H1 (cell line): Measurements from ENCODE around the gene ERFE. TPM values are rescaled to one million over a fixed set of nuclear protein-coding genes. Genes with fewer than 3 reads are reported as not detected.

ENCODE experiments used
- CTCF ChIA-PET: fragments of 300-600 bp; sonication (Branson Sonifier 250); formaldehyde crosslinking; loops from one replicate; lab custom pipeline; 2021; ENCODE audit not compliant: partially characterized antibody; lab: Charles Lee
- POLR2A ChIA-PET: fragments of 300-600 bp; sonication (Branson Sonifier 250); formaldehyde crosslinking; loops from one replicate; lab custom pipeline; 2021; ENCODE audit warnings: inconsistent platforms; ENCODE audit not compliant: partially characterized antibody; lab: Charles Lee
- DNase-seq, 2 experiments: peaks; one replicate each; pipeline versions ENCODE4 v3.0.0 to v3.0.0-alpha.2; 2010 to 2022; ENCODE audit warnings: low spot score in 2 of 2, low read depth in 1 of 2, mixed read lengths in 1 of 2
- FAIRE-seq: peaks from 2 replicates; lab custom pipeline; 2011; peaks lifted over from hg19 to GRCh38; lab: Jason Lieb, UNC
- H2AFZ ChIP-seq: 2 replicates; pipeline ENCODE4 v1.8.1; 2012; ENCODE audit warnings: low read length, inconsistent platforms
- H2AK5ac ChIP-seq: 2 replicates; pipeline ENCODE4 v1.6.1; 2013; ENCODE audit warnings: low read depth, low read length
- H2BK120ac ChIP-seq: replicated peaks from 2 replicates; pipeline ENCODE3; 2013; ENCODE audit warnings: low read depth, low read length, inconsistent platforms
- H2BK12ac ChIP-seq: 2 replicates; pipeline ENCODE4 v1.6.1; 2013; ENCODE audit warnings: low read depth, low read length
- H2BK15ac ChIP-seq: 2 replicates; pipeline ENCODE4 v1.6.1; 2013; ENCODE audit warnings: low read length
- H2BK20ac ChIP-seq: 2 replicates; pipeline ENCODE4 v1.6.1; 2013; ENCODE audit warnings: low read length
- H2BK5ac ChIP-seq: 2 replicates; pipeline ENCODE4 v1.6.1; 2013; ENCODE audit warnings: low read depth, low read length
- H3K14ac ChIP-seq: 2 replicates; pipeline ENCODE4 v1.6.1; 2013; ENCODE audit warnings: inconsistent platforms; ENCODE audit not compliant: insufficient read length
- H3K18ac ChIP-seq: 2 replicates; pipeline ENCODE4 v1.6.1; 2013; ENCODE audit warnings: low read length; ENCODE audit errors: extremely low read depth
- H3K23ac ChIP-seq: 2 replicates; pipeline ENCODE4 v1.6.1; 2013; ENCODE audit warnings: inconsistent platforms; ENCODE audit not compliant: insufficient read length
- H3K23me2 ChIP-seq: 2 replicates; pipeline ENCODE4 v1.6.1; 2013; ENCODE audit warnings: low read depth, low read length
- H3K27ac ChIP-seq: 2 replicates; pipeline ENCODE4 v1.6.1; 2011; ENCODE audit warnings: low read depth, low read length, inconsistent platforms
- H3K27me3 ChIP-seq, 4 experiments: replicated peaks in 1 of 4; 1 replicate in 1 of 4; 2 replicates in 3 of 4; pipeline versions ENCODE4 v1.6.1 to v1.8.1; 2011 to 2013; ENCODE audit warnings: low read length in 3 of 4, mild to moderate bottlenecking in 3 of 4, inconsistent platforms in 2 of 4, mixed read lengths in 2 of 4, moderate library complexity in 1 of 4; ENCODE audit not compliant: control insufficient read depth in 3 of 4, insufficient read depth in 3 of 4; ENCODE audit errors: extremely low read depth in 1 of 4
- H3K36me3 ChIP-seq, 4 experiments: 2 replicates each; pipeline versions ENCODE4 v1.6.1 to v1.8.1; 2011 to 2013; ENCODE audit warnings: mild to moderate bottlenecking in 4 of 4, low read length in 3 of 4, moderate library complexity in 2 of 4, control low read depth in 1 of 4, inconsistent platforms in 1 of 4; ENCODE audit not compliant: insufficient read depth in 4 of 4, control insufficient read depth in 2 of 4
- H3K4ac ChIP-seq: replicated peaks from 2 replicates; pipeline ENCODE3; 2013; ENCODE audit warnings: low read length, low read depth, mixed read lengths, inconsistent platforms; ENCODE audit not compliant: insufficient read length
- H3K4me1 ChIP-seq, 4 experiments: replicated peaks in 1 of 4; 1 replicate in 1 of 4; 2 replicates in 3 of 4; pipeline versions ENCODE4 v1.6.1 to v1.8.1; 2011 to 2013; ENCODE audit warnings: low read length in 3 of 4, inconsistent platforms in 2 of 4, mixed read lengths in 1 of 4; ENCODE audit not compliant: insufficient read depth in 4 of 4, control insufficient read depth in 3 of 4
- H3K4me2 ChIP-seq, 2 experiments: 2 replicates each; pipeline versions ENCODE4 v1.6.1 to v1.8.1; 2011 to 2013; ENCODE audit warnings: low read depth in 2 of 2, low read length in 2 of 2, control low read depth in 1 of 2, inconsistent platforms in 1 of 2, mild to moderate bottlenecking in 1 of 2; ENCODE audit not compliant: insufficient read depth in 1 of 2
- H3K4me3 ChIP-seq, 4 experiments: fragments of 200-600, 300-600 bp in 1 of 4; sonication (generic), shearing (Covaris generic), sonication (Bioruptor Twin) in 1 of 4; 2 replicates each; pipeline versions ENCODE4 v1.5.1 to v1.8.1; 2011 to 2016; ENCODE audit warnings: low read length in 4 of 4, low read depth in 3 of 4, control low read depth in 2 of 4, inconsistent platforms in 2 of 4, mild to moderate bottlenecking in 2 of 4, mixed read lengths in 1 of 4, moderate library complexity in 1 of 4; ENCODE audit not compliant: insufficient read depth in 2 of 4; ENCODE audit errors: extremely low read depth in 1 of 4
- H3K56ac ChIP-seq: replicated peaks from 2 replicates; pipeline ENCODE3; 2013; ENCODE audit warnings: low read depth, mild to moderate bottlenecking, mixed read lengths, low read length, inconsistent platforms; ENCODE audit not compliant: insufficient read length
- H3K79me1 ChIP-seq: 2 replicates; pipeline ENCODE4 v1.6.1; 2013; ENCODE audit warnings: low read depth, low read length, control low read depth
- H3K79me2 ChIP-seq, 2 experiments: 2 replicates each; pipeline versions ENCODE4 v1.6.1 to v1.8.1; 2012 to 2013; ENCODE audit warnings: low read length in 2 of 2, mild to moderate bottlenecking in 2 of 2, inconsistent platforms in 1 of 2; ENCODE audit not compliant: insufficient read depth in 2 of 2, control insufficient read depth in 1 of 2
- H3K9ac ChIP-seq, 4 experiments: replicated peaks in 1 of 4; 1 replicate in 1 of 4; 2 replicates in 3 of 4; pipeline versions ENCODE4 v1.6.1 to v1.8.1; 2011 to 2013; ENCODE audit warnings: low read depth in 3 of 4, low read length in 3 of 4, control low read depth in 2 of 4, mild to moderate bottlenecking in 2 of 4, moderate library complexity in 2 of 4, inconsistent platforms in 1 of 4; ENCODE audit errors: extremely low read depth in 1 of 4
- H3K9me3 ChIP-seq, 2 experiments: 2 replicates each; pipeline versions ENCODE4 v1.6.1 to v1.8.1; 2012 to 2013; ENCODE audit warnings: mild to moderate bottlenecking in 2 of 2, moderate library complexity in 2 of 2, control low read depth in 1 of 2, inconsistent platforms in 1 of 2, low read depth in 1 of 2, low read length in 1 of 2, mixed read lengths in 1 of 2; ENCODE audit not compliant: insufficient read depth in 2 of 2
- H4K20me1 ChIP-seq, 2 experiments: replicated peaks in 1 of 2; 2 replicates each; pipeline versions ENCODE3 to v1.8.1; 2011 to 2013; ENCODE audit warnings: inconsistent platforms in 2 of 2, low read length in 2 of 2, mild to moderate bottlenecking in 1 of 2; ENCODE audit not compliant: insufficient read depth in 2 of 2, control insufficient read depth in 1 of 2
- H4K5ac ChIP-seq: 2 replicates; pipeline ENCODE4 v1.6.1; 2013; ENCODE audit warnings: low read length, low read depth, mixed read lengths, inconsistent platforms; ENCODE audit not compliant: insufficient read length
- H4K8ac ChIP-seq: 2 replicates; pipeline ENCODE4 v1.8.0; 2013; ENCODE audit warnings: mild to moderate bottlenecking, moderate library complexity, low read length, inconsistent platforms; ENCODE audit not compliant: insufficient read depth; ENCODE audit errors: extremely low read depth
- H4K91ac ChIP-seq: replicated peaks from 2 replicates; pipeline ENCODE3; 2013; ENCODE audit warnings: low read length, mixed read lengths, inconsistent platforms; ENCODE audit not compliant: insufficient read length
- ASH2L ChIP-seq: fragments of 200-600, 300-600 bp; sonication (generic); IDR thresholded peaks from one replicate; pipeline ENCODE4 v1.7.1; 2017; ENCODE audit warnings: low read length
- CBX5 ChIP-seq: fragments of 300-800, 300-1000 bp; sonication (generic); IDR thresholded peaks from 2 replicates; pipeline ENCODE4 v1.7.1; 2016; ENCODE audit warnings: antibody characterized with exemption, low read length, low read depth
- CTBP2 ChIP-seq: IDR thresholded peaks from 2 replicates; pipeline ENCODE4 v1.7.0; 2011; ENCODE audit warnings: borderline replicate concordance, mild to moderate bottlenecking, moderate library complexity, mixed read lengths, low read length; ENCODE audit not compliant: insufficient read depth, insufficient read length
- GTF2F1 ChIP-seq: IDR thresholded peaks from 2 replicates; pipeline ENCODE4 v1.6.1; 2012; ENCODE audit warnings: low read depth, low read length, improper control_type of control experiment, borderline replicate concordance
- KDM1A ChIP-seq: fragments of 200-600, 300-600 bp; sonication (generic); IDR thresholded peaks from 2 replicates; pipeline ENCODE4 v1.7.1; 2016; ENCODE audit warnings: mild to moderate bottlenecking, low read length, borderline replicate concordance
- MAFK ChIP-seq: IDR thresholded peaks from 2 replicates; pipeline ENCODE4 v1.6.1; 2012; ENCODE audit warnings: low read depth, mild to moderate bottlenecking, improper control_type of control experiment, low read length
- PHF8 ChIP-seq: fragments of 200-600 bp; sonication (generic); conservative IDR thresholded peaks from 2 replicates; pipeline ENCODE4 v1.7.1; 2012; ENCODE audit warnings: low read depth, mild to moderate bottlenecking, inconsistent platforms, low read length, moderate library complexity
- SP4 ChIP-seq: IDR thresholded peaks from 2 replicates; pipeline ENCODE4 v1.6.1; 2012; ENCODE audit warnings: low read length, inconsistent platforms
- WGBS, 2 experiments: shearing (Covaris generic) in 1 of 2; methylation state at CpG; one replicate each; pipeline versions ENCODE4 v1.1.6 to v1.1.7; 2013 to 2015; ENCODE audit warnings: low lambda C conversion rate in 2 of 2, mixed read lengths in 2 of 2, inconsistent platforms in 1 of 2, low coverage in 1 of 2, missing lambda C conversion rate in 1 of 2; ENCODE audit not compliant: insufficient replicate concordance in 2 of 2, insufficient coverage in 1 of 2, insufficient read length in 1 of 2; ENCODE audit errors: extremely low coverage in 1 of 2, missing lambda C conversion rate in 1 of 2; 5-methylcytosine and 5-hydroxymethylcytosine counted together
- polyA plus RNA-seq, 7 experiments: library from polyadenylated mRNA; depleted of rRNA in 3 of 7; stranded (reverse) in 5 of 7; unstranded in 2 of 7; fragments of >200 nt in 5 of 7; fragments of 200-250 nt in 2 of 7; gene quantifications; 1 replicate in 5 of 7; 2 replicates in 1 of 7; 4 replicates in 1 of 7; pipeline versions ENCODE4 v1.2.1 to v1.2.3, GENCODE V29; 2011 to 2013; ENCODE audit warnings: missing spikeins in 2 of 7, mixed read lengths in 2 of 7
- total RNA-seq: library from RNA; stranded (reverse); fragmentation: NEBNext Ultra II Directional; extraction: Animal tissue kit (Norgen Biotek cat#: 25700); gene quantifications from 2 replicates; pipeline ENCODE4 v1.2.1, GENCODE V29; 2021
- TF ChIP-seq, protein P1 (sequence below): IDR thresholded peaks from 2 replicates; pipeline ENCODE4 v1.6.1; 2012; ENCODE audit warnings: inconsistent platforms
- TF ChIP-seq, protein P2 (sequence below), 3 experiments: IDR thresholded peaks; 1 replicate in 2 of 3; 2 replicates in 1 of 3; pipeline versions ENCODE4 v1.5.1 to v1.6.1; 2011; ENCODE audit warnings: low read length in 3 of 3, mild to moderate bottlenecking in 3 of 3, inconsistent platforms in 2 of 3, low read depth in 1 of 3, moderate library complexity in 1 of 3; ENCODE audit not compliant: insufficient read depth in 1 of 3; ENCODE audit errors: control extremely low read depth in 1 of 3

ERFE gene
- total and polyA plus RNA-seq, 2 of the 8 experiments (the other 6 are each of a cell fraction or from before 2014, with no cell fraction given), result 2.5 to 3.6 TPM

DNA sequence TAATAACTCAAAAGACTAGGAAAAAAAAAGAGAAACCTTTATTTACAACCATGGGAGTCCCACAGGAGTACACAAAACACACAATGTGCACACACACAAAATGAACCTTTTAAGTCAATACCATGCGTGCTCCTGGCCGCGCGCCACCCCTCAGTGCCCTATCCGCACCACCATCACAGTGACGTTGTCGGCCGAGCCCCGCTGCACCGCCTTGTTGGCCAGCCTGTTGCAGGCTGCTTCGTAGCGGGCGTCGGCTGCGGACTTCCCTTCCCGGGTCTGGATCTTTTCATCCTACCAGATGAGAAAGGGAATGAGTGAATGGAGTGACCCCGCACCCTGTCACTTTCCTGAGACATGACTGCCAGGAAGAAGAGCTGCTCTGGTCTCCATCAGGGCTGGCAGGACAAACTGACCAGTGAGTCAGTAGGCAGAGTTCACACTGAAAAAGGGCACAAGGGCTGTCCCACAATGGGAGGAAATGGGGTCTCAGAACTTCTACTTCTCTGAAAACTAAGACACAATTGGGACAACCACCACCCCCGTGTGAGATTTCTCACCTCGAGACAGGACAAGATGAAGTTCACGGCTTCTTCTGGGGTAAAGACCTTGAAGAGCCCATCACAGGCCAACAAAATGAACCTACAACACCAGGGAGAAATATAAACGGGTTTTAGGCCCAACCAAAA is 11.8 kb downstream of the ERFE start:
- Histone ChIP-seq H3K18ac (no peak overlapping the region), H3K36me3 (peaks cover 2 to 26% (median 5%) of the 10 kb centered on the region in 4 experiments; a peak in 4 of 8 replicates), H3K23ac (no peak overlapping the region), H2BK20ac (no peak overlapping the region), H2BK120ac (no peak overlapping the region), H4K8ac (no peak overlapping the region), H3K9ac (no peak overlapping the region), H3K4me2 (no peak overlapping the region), H3K27me3 (no peaks in the 10 kb centered on the region; a peak in 1 of 7 replicates), H3K27ac (no peak overlapping the region), H2BK5ac (no peak overlapping the region), H3K4me1 (no peaks in the 10 kb centered on the region), H4K91ac (no peak overlapping the region), H2AK5ac (no peak overlapping the region), H2BK15ac (no peak overlapping the region), H3K23me2 (no peaks in the 10 kb centered on the region), H3K79me1 (no peaks in the 10 kb centered on the region; the same call in none of the 2 replicates), H3K4ac (no peak overlapping the region), H3K79me2 (no peaks in the 10 kb centered on the region), H3K9me3 (no peaks in the 10 kb centered on the region), H3K4me3 (no peak overlapping the region), H3K14ac (no peak overlapping the region), H2AFZ (no peak overlapping the region), H3K56ac (no peak overlapping the region), H4K20me1 (peaks cover 2 to 19% of the 10 kb centered on the region in 2 experiments), H2BK12ac (no peak overlapping the region), H4K5ac (no peak overlapping the region)
- WGBS, 2 experiments, result 91% methylated on average over 21 of the region's 21 CpGs; no CpG with 5 or more reads in 1 of the 2 experiments
- no peak for TF ChIP-seq MAFK
- TF ChIP-seq CBX5, result no peak
- TF ChIP-seq KDM1A, result no peak
- TF ChIP-seq, protein P1, sequence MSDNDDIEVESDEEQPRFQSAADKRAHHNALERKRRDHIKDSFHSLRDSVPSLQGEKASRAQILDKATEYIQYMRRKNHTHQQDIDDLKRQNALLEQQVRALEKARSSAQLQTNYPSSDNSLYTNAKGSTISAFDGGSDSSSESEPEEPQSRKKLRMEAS, result no peak
- TF ChIP-seq ASH2L, result no peak
- no peak for TF ChIP-seq CTBP2
- TF ChIP-seq, protein P2, sequence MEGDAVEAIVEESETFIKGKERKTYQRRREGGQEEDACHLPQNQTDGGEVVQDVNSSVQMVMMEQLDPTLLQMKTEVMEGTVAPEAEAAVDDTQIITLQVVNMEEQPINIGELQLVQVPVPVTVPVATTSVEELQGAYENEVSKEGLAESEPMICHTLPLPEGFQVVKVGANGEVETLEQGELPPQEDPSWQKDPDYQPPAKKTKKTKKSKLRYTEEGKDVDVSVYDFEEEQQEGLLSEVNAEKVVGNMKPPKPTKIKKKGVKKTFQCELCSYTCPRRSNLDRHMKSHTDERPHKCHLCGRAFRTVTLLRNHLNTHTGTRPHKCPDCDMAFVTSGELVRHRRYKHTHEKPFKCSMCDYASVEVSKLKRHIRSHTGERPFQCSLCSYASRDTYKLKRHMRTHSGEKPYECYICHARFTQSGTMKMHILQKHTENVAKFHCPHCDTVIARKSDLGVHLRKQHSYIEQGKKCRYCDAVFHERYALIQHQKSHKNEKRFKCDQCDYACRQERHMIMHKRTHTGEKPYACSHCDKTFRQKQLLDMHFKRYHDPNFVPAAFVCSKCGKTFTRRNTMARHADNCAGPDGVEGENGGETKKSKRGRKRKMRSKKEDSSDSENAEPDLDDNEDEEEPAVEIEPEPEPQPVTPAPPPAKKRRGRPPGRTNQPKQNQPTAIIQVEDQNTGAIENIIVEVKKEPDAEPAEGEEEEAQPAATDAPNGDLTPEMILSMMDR (IDR thresholded peaks at IDR 0.05; ENCODE audit: control extremely low read depth in 1 of 3, insufficient read depth in 1 of 3, low read depth in 1 of 3, low read length in 3 of 3), result no peak
- no peak for TF ChIP-seq SP4
- TF ChIP-seq GTF2F1, result no peak
- TF ChIP-seq PHF8, result no peak
- FAIRE-seq (no peak), DNase-seq (no peak)
- CTCF ChIA-PET, result no interaction called here
- POLR2A ChIA-PET, result no interaction called here
